Lung (tissue), 12 donors: ENCODE measurements around the gene CISD2. TPM values are rescaled to one million over a fixed set of nuclear protein-coding genes. Genes with fewer than 3 reads are reported as not detected.
"Not testable (repeated sequence)": the region's sequence is repeated elsewhere in the genome, so short reads cannot be mapped to it uniquely, and the experiment has no call there.

Experiments
- ATAC-seq: fragments of 200-7000 bp; cut with Tn5 transposase; one replicate; pipeline ENCODE4 v1.9.1; 2020; ENCODE audit warnings: moderate number of reproducible peaks; ENCODE audit not compliant: insufficient read depth, low FRiP score
- DNase-seq, 3 donors: peaks; one replicate each; pipeline ENCODE4 v3.0.0-alpha.2; 2013 to 2017
- H3K27ac ChIP-seq, 2 donors: one replicate each; pipeline ENCODE4 v1.5.1; 2013; ENCODE audit warnings: mild to moderate bottlenecking in 2 of 2, moderate library complexity in 2 of 2, control low read depth in 1 of 2, inconsistent platforms in 1 of 2, low read depth in 1 of 2, low read length in 1 of 2
- H3K27me3 ChIP-seq, 3 donors: one replicate each; pipeline ENCODE4 v1.5.1; 2013; ENCODE audit warnings: low read length in 2 of 3; ENCODE audit not compliant: control insufficient read depth in 3 of 3, insufficient read depth in 3 of 3
- H3K36me3 ChIP-seq, 4 donors: one replicate each; pipeline ENCODE4 v1.5.1; 2013; ENCODE audit warnings: low read length in 4 of 4, mild to moderate bottlenecking in 1 of 4, moderate library complexity in 1 of 4; ENCODE audit not compliant: control insufficient read depth in 4 of 4, insufficient read depth in 4 of 4
- H3K4me1 ChIP-seq, 5 donors: one replicate each; pipeline ENCODE4 v1.5.1; 2013; ENCODE audit warnings: low read length in 5 of 5, mild to moderate bottlenecking in 2 of 5, moderate library complexity in 1 of 5; ENCODE audit not compliant: control insufficient read depth in 5 of 5, insufficient read depth in 5 of 5
- H3K4me3 ChIP-seq: one replicate; pipeline ENCODE4 v1.5.1; 2013; ENCODE audit warnings: mild to moderate bottlenecking, control low read depth, moderate library complexity
- H3K9ac ChIP-seq, 2 donors: one replicate each; pipeline ENCODE4 v1.5.1; 2013; ENCODE audit warnings: low read length in 2 of 2, control low read depth in 1 of 2; ENCODE audit not compliant: insufficient read depth in 1 of 2
- H3K9me3 ChIP-seq, 4 donors: one replicate each; pipeline ENCODE4 v1.5.1; 2013; ENCODE audit warnings: low read length in 3 of 4, mild to moderate bottlenecking in 1 of 4, moderate library complexity in 1 of 4; ENCODE audit not compliant: control insufficient read depth in 4 of 4, insufficient read depth in 3 of 4
- CTCF ChIP-seq: IDR thresholded peaks from 2 replicates; pipeline ENCODE4 v1.5.1; 2012; ENCODE audit warnings: mild to moderate bottlenecking; ENCODE audit errors: control extremely low read depth, extremely low read depth
- WGBS, 2 donors: extraction: QIAGEN DNeasy Blood & Tissue Kit; methylation state at CpG; one replicate each; pipeline ENCODE4 v1.1.7; 2013; 5-methylcytosine and 5-hydroxymethylcytosine counted together
- polyA plus RNA-seq, 2 donors: library from polyadenylated mRNA; stranded (reverse); fragments of 200-250 nt; gene quantifications; one replicate each; pipeline ENCODE4 v1.2.1, GENCODE V29; 2013
- total RNA-seq, 2 donors: library from RNA; depleted of rRNA in 1 of 2; stranded (reverse); fragments of >200 nt in 1 of 2; gene quantifications; one replicate each; pipeline ENCODE4 v1.2.1, GENCODE V29; 2014 to 2021
- donor health status: control.
- donor health status: control.
- donor health status: Bipolar disorder and iron deficiency.
- donor health status: healthy.
- donor health status: DM: yes; HTN: yes; CAD: no.

The CISD2 gene
- total and polyA plus RNA-seq, 4 donors, result 18.7 to 29.8 (median 25.2) TPM

- peak; percentile 12 for ATAC-seq
- WGBS, 2 donors, result 5 to 6% methylated on average over 23 of the region's 23 CpGs
Measured at GRCh38 chr4:102868153-102868780, 525 bp upstream of the CISD2 start.

GRCh38 chr4:102869569-102870197, 891 bp downstream of the CISD2 start:
- H3K9me3 ChIP-seq, result no peaks in the 10 kb centered on the region
- peak overlapping the region; percentile 96 to 98 for H3K27ac ChIP-seq
- no peak for TF ChIP-seq CTCF
- peaks cover 0 to under 1% (median 0%) of the 10 kb centered on the region in 4 donors for H3K36me3 ChIP-seq
- H3K9ac ChIP-seq, result peak overlapping the region; percentile 75 to 98
- H3K4me1 ChIP-seq, result peaks cover 0 to 25% (median 1%) of the 10 kb centered on the region in 5 donors
- H3K4me3 ChIP-seq, result peak overlapping the region; percentile 84
- no peak for ATAC-seq
- WGBS, 2 donors, result 10 to 12% methylated on average over 19 of the region's 19 CpGs
- no peak for DNase-seq
- H3K27me3 ChIP-seq, result no peaks in the 10 kb centered on the region

More at GRCh38 chr4:102868153-102868780, 525 bp upstream of the CISD2 start:
- Histone ChIP-seq H3K9me3 (no peaks in the 10 kb centered on the region), H3K27me3 (no peaks in the 10 kb centered on the region), H3K4me3 (peak overlapping the region; percentile 84), H3K4me1 (peaks cover 0 to 25% (median 1%) of the 10 kb centered on the region in 5 donors), H3K27ac (peak overlapping the region; percentile 96 to 98), H3K9ac (peak overlapping the region; percentile 70 to 100), H3K36me3 (no peaks in the 10 kb centered on the region)
- peak in 1 of 3 donors; percentile 1 for DNase-seq
- no peak for TF ChIP-seq CTCF

GRCh38 chr4:102871772-102872171, 3.0 kb downstream of the CISD2 start:
- no peaks in the 10 kb centered on the region for H3K9me3 ChIP-seq
- no peak overlapping the region for H3K27ac ChIP-seq
- no peaks in the 10 kb centered on the region for H3K27me3 ChIP-seq
- H3K4me3 ChIP-seq, result no peak overlapping the region
- ATAC-seq, result no peak
- no peak for TF ChIP-seq CTCF
- peaks cover 0 to 4% (median 1%) of the 10 kb centered on the region in 4 donors for H3K36me3 ChIP-seq
- WGBS, 2 donors, result 64 to 68% methylated on average over 2 of the region's 2 CpGs
- H3K4me1 ChIP-seq, result peaks cover 0 to 25% (median 1%) of the 10 kb centered on the region in 5 donors
- no peak overlapping the region for H3K9ac ChIP-seq
- peak in 1 of 3 donors; percentile 1 for DNase-seq

GRCh38 chr4:102877477-102878106, 8.8 kb downstream of the CISD2 start:
- ATAC-seq, DNase-seq, H3K27ac ChIP-seq, H3K9me3 ChIP-seq, H3K4me1 ChIP-seq, H3K4me3 ChIP-seq, H3K36me3 ChIP-seq, H3K27me3 ChIP-seq, H3K9ac ChIP-seq: not testable (repeated sequence)
- WGBS, 2 donors, result 99 to 100% methylated on average over 3 of the region's 3 CpGs

GRCh38 chr4:102878349-102878748, 9.6 kb downstream of the CISD2 start:
- H3K4me1 ChIP-seq, H3K27me3 ChIP-seq, H3K9me3 ChIP-seq, H3K36me3 ChIP-seq, H3K4me3 ChIP-seq, ATAC-seq, H3K27ac ChIP-seq, H3K9ac ChIP-seq: not testable (repeated sequence)
- peak in 1 of 3 donors; percentile 3 for DNase-seq
- WGBS, 2 donors, result 37 to 49% methylated on average over 4 of the region's 4 CpGs
